Peyer's patch (tissue), 4 donors: ENCODE results near the gene SLC43A3. TPM values are rescaled to one million over a fixed set of nuclear protein-coding genes. Genes with fewer than 3 reads are reported as not detected.

Source experiments
- DNase-seq, 3 donors: peaks; one replicate each; pipeline ENCODE4 v3.0.0-alpha.2; 2017 to 2019
- H3K27ac ChIP-seq, 4 donors: fragments of 200-600 bp; sonication (generic); one replicate each; pipeline ENCODE4 v1.5.1; 2016 to 2019
- H3K27me3 ChIP-seq, 2 donors: fragments of 200-600 bp; sonication (generic); one replicate each; pipeline ENCODE4 v1.5.1; 2019
- H3K36me3 ChIP-seq, 3 donors: fragments of 200-600 bp; sonication (generic); one replicate each; pipeline ENCODE4 v1.5.1; 2016 to 2019
- H3K4me1 ChIP-seq, 4 donors: fragments of 200-600 bp; sonication (generic); one replicate each; pipeline ENCODE4 v1.5.1; 2016 to 2019
- H3K4me3 ChIP-seq, 4 donors: fragments of 200-600 bp; sonication (generic); 1 replicate in 3 of 4; 2 replicates in 1 of 4; pipeline ENCODE4 v1.5.1; 2016 to 2019; ENCODE audit warnings: mild to moderate bottlenecking in 1 of 4
- H3K9me3 ChIP-seq, 4 donors: fragments of 200-600 bp; sonication (generic); one replicate each; pipeline ENCODE4 v1.5.1; 2016 to 2019; ENCODE audit warnings: mild to moderate bottlenecking in 1 of 4
- POLR2A ChIP-seq, 2 donors: fragments of 450-650 bp; IDR thresholded peaks; one replicate each; pipeline ENCODE4 v1.5.1; 2017; ENCODE audit warnings: antibody characterized with exemption in 2 of 2, mild to moderate bottlenecking in 2 of 2, moderate library complexity in 2 of 2
- total RNA-seq, 4 donors: library from RNA; depleted of rRNA; stranded (reverse); fragments of >200 nt; gene quantifications; one replicate each; pipeline ENCODE4 v1.1.0, GENCODE V29; 2016
- TF ChIP-seq, protein P1 (sequence below), 6 experiments: fragments of 450-650 bp in 4 of 6; fragments of 200-600 bp in 2 of 6; sonication (generic) in 1 of 6; IDR thresholded peaks; one replicate each; pipeline ENCODE4 v1.5.1; 2017 to 2019; ENCODE audit warnings: antibody characterized with exemption in 6 of 6, mild to moderate bottlenecking in 3 of 6, moderate library complexity in 1 of 6

SLC43A3 gene
- total RNA-seq, 4 donors from 2014 or later, result 5.1 to 38.8 (median 17.6) TPM

DNA sequence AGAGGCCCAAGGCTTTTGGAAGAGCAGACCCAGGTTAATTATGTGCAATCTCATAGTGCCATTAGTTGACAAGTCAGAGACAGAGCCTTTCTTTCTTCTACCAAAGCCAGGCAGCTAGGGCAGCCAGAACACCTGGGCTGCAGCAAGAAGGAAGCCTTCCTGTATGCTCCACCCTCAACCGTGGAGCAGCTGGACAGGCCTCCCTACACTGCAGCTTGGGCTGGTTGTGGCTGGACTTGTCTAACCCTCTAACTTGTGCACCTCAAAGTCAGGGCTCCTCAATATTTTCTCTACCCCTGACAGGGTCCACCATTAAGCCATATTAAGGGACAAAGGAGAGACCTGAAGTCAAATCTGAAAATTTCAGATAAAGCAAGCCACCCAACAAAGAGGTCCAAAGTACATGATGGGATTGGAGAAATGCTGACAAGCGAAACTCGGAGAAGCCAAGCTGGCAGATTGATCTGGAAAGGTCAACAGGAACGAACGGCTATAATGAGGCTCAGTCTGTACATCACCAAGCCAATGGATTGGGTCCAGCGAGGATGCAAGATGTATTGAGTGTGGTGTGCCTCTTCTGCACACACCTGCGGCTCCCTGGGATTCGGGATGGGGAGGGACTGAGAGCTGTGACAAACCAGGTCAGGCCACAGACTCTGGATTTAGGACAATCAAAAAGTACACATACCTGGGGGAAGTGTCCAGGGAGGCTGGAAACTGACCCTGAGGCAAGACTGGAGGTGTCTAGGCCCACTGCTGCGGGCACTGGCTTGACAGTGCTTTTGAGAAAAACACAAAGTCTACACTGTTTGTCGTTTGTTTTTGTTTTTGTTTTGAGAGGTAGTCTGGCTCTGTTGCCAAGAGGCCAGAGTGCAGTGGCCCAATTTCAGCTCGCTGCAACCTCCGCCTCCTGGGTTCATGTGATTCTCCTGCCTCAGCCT, 11.7 kb upstream of the SLC43A3 start:
- no peaks in the 10 kb centered on the region for H3K27me3 ChIP-seq

DNA sequence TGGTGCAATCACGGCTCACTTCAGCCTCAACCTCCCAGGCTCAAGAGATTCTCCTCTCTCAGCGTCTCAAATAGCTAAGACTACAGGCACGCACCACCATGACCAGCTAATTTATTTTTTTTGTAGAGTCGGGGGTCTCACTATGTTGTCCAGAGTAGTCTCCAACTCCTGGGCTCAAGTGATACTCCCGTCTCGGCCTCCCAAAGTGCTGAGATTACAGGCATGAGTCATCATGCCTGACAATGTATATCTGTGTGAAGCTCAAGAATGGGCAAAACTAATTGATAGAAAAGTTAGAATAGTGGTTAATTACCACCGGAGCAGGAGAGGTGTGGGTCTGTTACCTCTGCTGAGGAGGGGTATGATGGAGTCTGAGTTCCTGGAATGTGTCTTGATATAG, 9.1 kb upstream of the SLC43A3 start:
- no peak overlapping the region for H3K27ac ChIP-seq
- no peak overlapping the region for H3K4me3 ChIP-seq
- no peaks in the 10 kb centered on the region for H3K9me3 ChIP-seq
- no peak for DNase-seq
- TF ChIP-seq, protein P1, sequence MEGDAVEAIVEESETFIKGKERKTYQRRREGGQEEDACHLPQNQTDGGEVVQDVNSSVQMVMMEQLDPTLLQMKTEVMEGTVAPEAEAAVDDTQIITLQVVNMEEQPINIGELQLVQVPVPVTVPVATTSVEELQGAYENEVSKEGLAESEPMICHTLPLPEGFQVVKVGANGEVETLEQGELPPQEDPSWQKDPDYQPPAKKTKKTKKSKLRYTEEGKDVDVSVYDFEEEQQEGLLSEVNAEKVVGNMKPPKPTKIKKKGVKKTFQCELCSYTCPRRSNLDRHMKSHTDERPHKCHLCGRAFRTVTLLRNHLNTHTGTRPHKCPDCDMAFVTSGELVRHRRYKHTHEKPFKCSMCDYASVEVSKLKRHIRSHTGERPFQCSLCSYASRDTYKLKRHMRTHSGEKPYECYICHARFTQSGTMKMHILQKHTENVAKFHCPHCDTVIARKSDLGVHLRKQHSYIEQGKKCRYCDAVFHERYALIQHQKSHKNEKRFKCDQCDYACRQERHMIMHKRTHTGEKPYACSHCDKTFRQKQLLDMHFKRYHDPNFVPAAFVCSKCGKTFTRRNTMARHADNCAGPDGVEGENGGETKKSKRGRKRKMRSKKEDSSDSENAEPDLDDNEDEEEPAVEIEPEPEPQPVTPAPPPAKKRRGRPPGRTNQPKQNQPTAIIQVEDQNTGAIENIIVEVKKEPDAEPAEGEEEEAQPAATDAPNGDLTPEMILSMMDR (IDR thresholded peaks at IDR 0.05), result no peak
- no peak for TF ChIP-seq POLR2A (IDR thresholded peaks at IDR 0.05)
- no peaks in the 10 kb centered on the region for H3K27me3 ChIP-seq
- no peaks in the 10 kb centered on the region for H3K4me1 ChIP-seq
- H3K36me3 ChIP-seq, result no peaks in the 10 kb centered on the region

More for the DNA sequence above, 11.7 kb upstream of the SLC43A3 start:
- Histone ChIP-seq H3K9me3 (no peaks in the 10 kb centered on the region), H3K27ac (no peak overlapping the region), H3K4me3 (no peak overlapping the region), H3K36me3 (no peaks in the 10 kb centered on the region), H3K4me1 (no peaks in the 10 kb centered on the region)
- TF ChIP-seq, protein P1 (IDR thresholded peaks at IDR 0.05), result no peak
- no peak for TF ChIP-seq POLR2A (IDR thresholded peaks at IDR 0.05)
- DNase-seq, result no peak

DNA sequence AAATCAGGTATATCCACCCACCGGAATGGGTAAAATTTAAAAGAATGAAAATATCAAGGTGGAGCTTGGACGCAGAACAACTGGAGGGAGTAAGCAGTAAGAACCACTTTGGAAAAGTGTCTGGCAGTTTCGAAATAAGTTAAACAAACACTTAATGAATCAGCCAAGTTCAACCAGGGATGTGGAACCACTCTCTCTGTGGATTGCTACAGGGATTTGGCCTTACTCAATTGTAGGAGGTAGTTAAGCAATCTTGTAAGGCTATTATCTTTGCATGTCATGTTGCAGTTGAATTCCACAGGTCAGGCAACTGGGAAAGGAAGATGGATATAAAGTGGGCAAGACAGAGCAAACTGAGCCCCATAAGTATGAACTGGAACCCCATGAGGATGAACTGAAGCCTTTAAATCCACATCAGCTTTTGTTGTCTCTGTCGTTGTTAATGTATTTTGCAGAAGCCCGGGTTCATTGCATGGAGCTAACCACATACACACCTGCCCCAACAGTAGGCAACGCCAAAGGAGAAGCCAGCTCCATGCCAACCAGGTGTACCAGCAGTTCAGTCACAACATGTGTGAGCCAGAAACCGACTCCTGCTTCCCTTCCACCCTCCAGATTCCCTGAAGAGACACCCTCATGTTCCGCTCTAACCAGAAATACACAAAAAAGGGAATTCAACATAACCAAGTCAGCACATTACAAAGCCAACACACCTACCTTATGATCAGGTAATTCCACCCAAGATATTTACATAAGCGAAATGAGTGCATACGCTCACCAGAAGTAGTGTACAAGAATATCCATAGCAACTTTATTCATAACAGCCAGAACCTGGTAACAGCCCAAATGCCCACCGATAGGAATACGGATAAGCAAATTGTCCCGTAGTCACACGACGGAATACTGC, 8.0 kb upstream of the SLC43A3 start:
- no peak for DNase-seq
- Histone ChIP-seq H3K9me3 (no peaks in the 10 kb centered on the region), H3K27ac (no peak overlapping the region), H3K36me3 (no peaks in the 10 kb centered on the region), H3K4me3 (no peak overlapping the region), H3K4me1 (no peaks in the 10 kb centered on the region), H3K27me3 (no peaks in the 10 kb centered on the region)
- TF ChIP-seq POLR2A (IDR thresholded peaks at IDR 0.05), result no peak
- TF ChIP-seq, protein P1 (IDR thresholded peaks at IDR 0.05), result no peak

- DNase-seq, result peak in 1 of 3 donors; percentile 58
- H3K36me3 ChIP-seq, result no peaks in the 10 kb centered on the region
- H3K27me3 ChIP-seq, result no peaks in the 10 kb centered on the region
- no peaks in the 10 kb centered on the region for H3K9me3 ChIP-seq
- TF ChIP-seq POLR2A (IDR thresholded peaks at IDR 0.05), result no peak
- TF ChIP-seq, protein P1 (IDR thresholded peaks at IDR 0.05), result no peak
- H3K4me1 ChIP-seq, result no peaks in the 10 kb centered on the region
- H3K27ac ChIP-seq, result peak overlapping the region in 1 of 4 donors; percentile 15
- no peak overlapping the region for H3K4me3 ChIP-seq
Measured at GRCh38 chr11:57432714-57433163, 5.8 kb upstream of the SLC43A3 start.

DNA sequence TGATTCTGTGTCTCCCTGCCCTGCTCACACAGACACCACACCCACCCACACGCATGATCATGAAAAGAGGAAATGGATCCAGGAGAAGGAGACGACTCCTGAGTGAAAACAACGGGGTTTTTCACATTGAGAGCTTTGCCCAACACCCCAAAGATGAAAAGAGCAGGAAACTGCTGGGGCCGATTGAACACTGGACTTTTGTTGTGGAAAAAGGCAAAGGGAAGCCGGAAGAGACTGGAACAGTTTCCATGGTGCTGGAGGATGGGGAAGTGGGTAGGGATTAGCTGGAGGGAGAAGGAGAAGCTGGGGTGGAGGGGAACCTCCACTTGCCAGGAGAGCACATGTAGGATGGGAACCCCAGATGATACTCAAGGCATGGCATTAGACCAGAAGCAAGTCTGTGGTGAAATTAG, 5.2 kb upstream of the SLC43A3 start:
- no peak for TF ChIP-seq POLR2A (IDR thresholded peaks at IDR 0.05)
- TF ChIP-seq, protein P1 (IDR thresholded peaks at IDR 0.05), result no peak
- Histone ChIP-seq H3K4me1 (peaks cover 0 to 4% (median 1%) of the 10 kb centered on the region in 4 donors), H3K4me3 (no peak overlapping the region), H3K27ac (peak overlapping the region in 1 of 4 donors; percentile 15), H3K36me3 (no peaks in the 10 kb centered on the region), H3K27me3 (no peaks in the 10 kb centered on the region), H3K9me3 (no peaks in the 10 kb centered on the region)
- DNase-seq, result no peak
